Transverse colon (tissue), 4 donors: ENCODE measurements around the gene PPP1R15B. TPM values are rescaled to one million over a fixed set of nuclear protein-coding genes. Genes with fewer than 3 reads are reported as not detected.

Experiments
- DNase-seq: peaks from one replicate; pipeline ENCODE4 v3.0.0-alpha.2; 2019
- H3K27ac ChIP-seq, 4 donors: fragments of 200-600 bp; sonication (generic); 2 replicates each; pipeline ENCODE4 v1.5.1; 2016 to 2018; ENCODE audit warnings: inconsistent platforms in 4 of 4
- H3K27me3 ChIP-seq: fragments of 200-600 bp; sonication (generic); 2 replicates; pipeline ENCODE4 v1.5.1; 2017; ENCODE audit warnings: inconsistent platforms
- H3K36me3 ChIP-seq, 4 donors: fragments of 200-600 bp; sonication (generic); 2 replicates each; pipeline ENCODE4 v1.5.1; 2017 to 2019; ENCODE audit warnings: inconsistent platforms in 4 of 4
- H3K4me1 ChIP-seq, 4 donors: fragments of 200-600 bp; sonication (generic); 2 replicates each; pipeline ENCODE4 v1.5.1; 2017 to 2020; ENCODE audit warnings: inconsistent platforms in 4 of 4
- H3K4me3 ChIP-seq, 4 donors: fragments of 200-600 bp; sonication (generic); 1 replicate in 1 of 4; 2 replicates in 3 of 4; pipeline versions ENCODE4 v1.5.1 to v1.6.1; 2017 to 2019; ENCODE audit warnings: inconsistent platforms in 4 of 4
- H3K9me3 ChIP-seq, 2 donors: fragments of 200-600 bp; sonication (generic); 2 replicates each; pipeline ENCODE4 v1.5.1; 2017 to 2019; ENCODE audit warnings: inconsistent platforms in 2 of 2
- CTCF ChIP-seq, 5 experiments: fragments of 200-600 bp in 3 of 5; fragments of 450-650 bp in 2 of 5; sonication (generic) in 3 of 5; IDR thresholded peaks; 1 replicate in 2 of 5; 2 replicates in 3 of 5; pipeline ENCODE4 v1.5.1; 2016 to 2017; ENCODE audit warnings: antibody characterized with exemption in 5 of 5, inconsistent platforms in 3 of 5, mild to moderate bottlenecking in 2 of 5, moderate library complexity in 1 of 5
- EP300 ChIP-seq: sonication (generic); formaldehyde crosslinking; IDR thresholded peaks from one replicate; pipeline ENCODE4 v1.6.1; 2017; ENCODE audit warnings: antibody characterized with exemption, low read depth
- POLR2A ChIP-seq: fragments of 450-650 bp; IDR thresholded peaks from one replicate; pipeline ENCODE4 v1.6.1; 2016; ENCODE audit warnings: antibody characterized with exemption, mild to moderate bottlenecking, moderate library complexity
- POLR2AphosphoS5 ChIP-seq, 3 donors: sonication (generic); formaldehyde crosslinking; IDR thresholded peaks; one replicate each; pipeline ENCODE4 v1.6.1; 2016; ENCODE audit warnings: antibody characterized with exemption in 3 of 3
- WGBS, 2 donors: methylation state at CpG; one replicate each; pipeline ENCODE4 v1.1.5; 2018; ENCODE audit warnings: low coverage in 1 of 2; 5-methylcytosine and 5-hydroxymethylcytosine counted together
- in situ Hi-C, 4 donors: fragments of 200-750 bp; cut with MboI; loops; one replicate each; pipeline versions ENCODE4 v1.15.0 to v1.15.1; 2017; ENCODE audit warnings: low sequenced_read_pairs in 3 of 4, low pct_ligation_motif_present in 1 of 4, low pct_unique_long_range_greater_than_20kb in 1 of 4
- intact Hi-C: fragments of 100-400 bp; cut with DNase I; formaldehyde crosslinking; loops from one replicate; pipeline ENCODE4 v1.15.1; 2023; ENCODE audit warnings: low total_unique reads
- total RNA-seq, 4 donors: library from RNA; depleted of rRNA; stranded (reverse); fragments of >200 nt; gene quantifications; one replicate each; pipeline ENCODE4 v1.1.0, GENCODE V29; 2016

Gene PPP1R15B
- total RNA-seq, 4 donors from 2014 or later, result 30.8 to 74.2 (median 54.5) TPM

- Histone ChIP-seq H3K9me3 (no peaks in the 10 kb centered on the region), H3K27me3 (no peaks in the 10 kb centered on the region), H3K4me1 (peaks cover 0 to 10% (median 5%) of the 10 kb centered on the region in 4 donors), H3K27ac (peak overlapping the region; percentile 52 to 85 (median 75)), H3K4me3 (no peak overlapping the region), H3K36me3 (peaks cover 0 to 27% (median 13%) of the 10 kb centered on the region in 4 donors)
- DNase-seq, result no peak
- in situ Hi-C loops, result loop anchor here in 1 of 4 donors (25.0 kb wide), 1 partner anchor 374 kb away; no protein-coding TSS in a partner anchor
- no peak for TF ChIP-seq EP300
- TF ChIP-seq POLR2A, result no peak
- peak; percentile 63 to 80 (median 64) for TF ChIP-seq POLR2AphosphoS5 (IDR thresholded peaks at IDR 0.05)
- TF ChIP-seq CTCF (IDR thresholded peaks at IDR 0.05), result no peak
- intact Hi-C loops, result no loop called here
- 62% methylated on average over 7 of the region's 7 CpGs; no CpG with 5 or more reads in 1 of the 2 donors for WGBS, 2 donors
These were observed 27.0 kb upstream of the PPP1R15B start for GRCh38 chr1:204438628-204439027.

- peaks cover 0 to 33% (median 14%) of the 10 kb centered on the region in 4 donors for H3K36me3 ChIP-seq
- H3K27ac ChIP-seq, result peak overlapping the region; percentile 51 to 85 (median 75)
- TF ChIP-seq POLR2AphosphoS5 (IDR thresholded peaks at IDR 0.05), result no peak
- no peak for TF ChIP-seq EP300
- TF ChIP-seq CTCF (IDR thresholded peaks at IDR 0.05), result no peak
- no peak for TF ChIP-seq POLR2A
- no peak overlapping the region for H3K4me3 ChIP-seq
- H3K27me3 ChIP-seq, result no peaks in the 10 kb centered on the region
- no peak for DNase-seq
- H3K9me3 ChIP-seq, result no peaks in the 10 kb centered on the region
- WGBS, 2 donors, result 71 to 82% methylated on average over 4 to 8 of the region's 8 CpGs
- H3K4me1 ChIP-seq, result peaks cover 0 to 10% (median 5%) of the 10 kb centered on the region in 4 donors
- in situ Hi-C loops, result loop anchor here in 1 of 4 donors (25.0 kb wide), 1 partner anchor 374 kb away; no protein-coding TSS in a partner anchor
- intact Hi-C loops, result no loop called here
These were observed 26.4 kb upstream of the PPP1R15B start for GRCh38 chr1:204437796-204438570.

DNA sequence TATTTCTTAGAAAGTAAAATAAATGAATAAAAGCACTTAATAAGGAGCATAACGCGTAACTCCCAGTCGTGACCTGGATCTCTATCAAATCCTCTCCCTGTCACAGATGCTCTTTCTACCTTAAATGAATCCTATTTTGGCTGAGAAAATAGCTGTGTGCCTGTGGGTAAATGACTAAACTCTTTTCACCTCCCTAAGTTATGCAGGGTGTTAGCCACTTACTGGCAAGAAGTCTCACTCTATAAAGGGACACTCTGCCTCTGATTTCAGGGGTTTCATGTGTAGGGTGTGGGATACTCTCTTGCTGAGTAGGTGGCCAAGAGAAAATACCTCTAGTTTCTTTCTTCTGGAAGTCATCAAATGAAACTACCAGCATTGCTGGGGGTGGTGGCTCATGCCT is 24.3 kb upstream of the PPP1R15B start:
- DNase-seq, result no peak
- H3K27me3 ChIP-seq, result no peaks in the 10 kb centered on the region
- in situ Hi-C loops, result loop anchor here in 1 of 4 donors (25.0 kb wide), 1 partner anchor 376 kb away; no protein-coding TSS in a partner anchor
- WGBS, 2 donors, result 89 to 91% methylated on average over 3 of the region's 3 CpGs
- H3K4me1 ChIP-seq, result peaks cover 0 to 10% (median 5%) of the 10 kb centered on the region in 4 donors
- no peaks in the 10 kb centered on the region for H3K9me3 ChIP-seq
- no peak overlapping the region for H3K4me3 ChIP-seq
- H3K27ac ChIP-seq, result peak overlapping the region; percentile 4 to 85 (median 75)
- no peak for TF ChIP-seq CTCF (IDR thresholded peaks at IDR 0.05)
- TF ChIP-seq EP300, result no peak
- no peak for TF ChIP-seq POLR2AphosphoS5 (IDR thresholded peaks at IDR 0.05)
- TF ChIP-seq POLR2A, result no peak
- H3K36me3 ChIP-seq, result peaks cover 0 to 27% (median 12%) of the 10 kb centered on the region in 4 donors
- intact Hi-C loops, result no loop called here

DNA sequence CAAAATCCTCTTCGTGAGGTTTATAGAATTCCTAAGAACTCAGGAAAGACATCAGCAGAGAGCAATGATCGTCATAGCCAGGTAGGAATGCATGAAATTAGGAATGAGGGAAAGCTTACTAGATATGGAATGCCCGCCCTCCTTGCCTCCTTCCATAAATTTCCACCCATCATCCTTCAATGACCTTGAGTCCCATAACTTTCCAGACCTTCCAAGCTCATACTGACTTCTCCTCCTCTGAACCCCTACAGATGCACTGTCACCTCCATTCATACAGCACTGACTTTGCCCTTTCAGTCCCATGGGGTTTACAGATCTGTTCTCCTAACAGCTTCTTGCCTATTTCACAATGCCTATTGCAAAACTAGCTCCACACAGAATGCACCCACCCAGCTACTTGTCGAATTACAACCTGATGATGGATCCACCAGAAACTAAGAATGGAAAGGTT is 23.8 kb upstream of the PPP1R15B start:
- intact Hi-C loops (no loop called here), in situ Hi-C loops (loop anchor here in 1 of 4 donors (25.0 kb wide), 1 partner anchor 377 kb away; no protein-coding TSS in a partner anchor)
- peak overlapping the region; percentile 4 to 85 (median 75) for H3K27ac ChIP-seq
- DNase-seq, result no peak
- no peak for TF ChIP-seq EP300
- TF ChIP-seq POLR2AphosphoS5 (IDR thresholded peaks at IDR 0.05), result peak in 1 of 3 donors; percentile 31
- 68 to 91% methylated on average over 4 of the region's 4 CpGs for WGBS, 2 donors
- H3K4me1 ChIP-seq, result peaks cover 0 to 10% (median 5%) of the 10 kb centered on the region in 4 donors
- no peaks in the 10 kb centered on the region for H3K27me3 ChIP-seq
- peaks cover 0 to 27% (median 12%) of the 10 kb centered on the region in 4 donors for H3K36me3 ChIP-seq
- H3K9me3 ChIP-seq, result no peaks in the 10 kb centered on the region
- no peak overlapping the region for H3K4me3 ChIP-seq
